GM12873 (cell line): Measurements from ENCODE around the gene SLC12A8.

ENCODE experiments used
- CTCF ChIP-seq: IDR thresholded peaks from 2 replicates; pipeline ENCODE4 v1.5.1; 2012; ENCODE audit warnings: low read depth, mild to moderate bottlenecking, moderate library complexity, low read length, control low read depth; ENCODE audit not compliant: insufficient read depth; ENCODE audit errors: missing control alignments

Gene SLC12A8

GRCh38 chr3:125232401-125232800, 19.9 kb upstream of the SLC12A8 start:
- no peak for TF ChIP-seq CTCF

GRCh38 chr3:125231895-125232294, 19.3 kb upstream of the SLC12A8 start:
- no peak for TF ChIP-seq CTCF

- no peak for TF ChIP-seq CTCF
Measured at GRCh38 chr3:125229707-125230106, 17.2 kb upstream of the SLC12A8 start.

DNA sequence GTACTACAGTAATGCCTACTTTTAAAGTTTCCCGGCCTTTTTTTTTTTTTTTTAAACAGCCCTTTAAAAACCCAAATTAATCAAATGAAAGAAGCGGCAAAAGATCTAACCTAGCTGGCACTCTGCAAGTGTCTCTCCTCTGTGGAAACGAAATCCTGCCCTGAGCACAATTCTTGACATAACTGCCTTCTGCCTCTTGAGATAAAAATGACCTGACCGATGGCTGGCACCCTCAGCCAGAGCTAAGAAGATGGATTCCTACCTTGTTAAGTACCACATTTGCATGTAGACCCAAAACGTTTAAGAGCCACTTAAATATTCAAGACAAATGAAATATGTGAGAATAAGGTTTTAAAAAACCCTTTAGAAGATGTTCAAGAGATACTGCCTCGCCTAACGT, 16.6 kb upstream of the SLC12A8 start:
- no peak for TF ChIP-seq CTCF

GRCh38 chr3:125221831-125222230, 9.3 kb upstream of the SLC12A8 start:
- no peak for TF ChIP-seq CTCF

DNA sequence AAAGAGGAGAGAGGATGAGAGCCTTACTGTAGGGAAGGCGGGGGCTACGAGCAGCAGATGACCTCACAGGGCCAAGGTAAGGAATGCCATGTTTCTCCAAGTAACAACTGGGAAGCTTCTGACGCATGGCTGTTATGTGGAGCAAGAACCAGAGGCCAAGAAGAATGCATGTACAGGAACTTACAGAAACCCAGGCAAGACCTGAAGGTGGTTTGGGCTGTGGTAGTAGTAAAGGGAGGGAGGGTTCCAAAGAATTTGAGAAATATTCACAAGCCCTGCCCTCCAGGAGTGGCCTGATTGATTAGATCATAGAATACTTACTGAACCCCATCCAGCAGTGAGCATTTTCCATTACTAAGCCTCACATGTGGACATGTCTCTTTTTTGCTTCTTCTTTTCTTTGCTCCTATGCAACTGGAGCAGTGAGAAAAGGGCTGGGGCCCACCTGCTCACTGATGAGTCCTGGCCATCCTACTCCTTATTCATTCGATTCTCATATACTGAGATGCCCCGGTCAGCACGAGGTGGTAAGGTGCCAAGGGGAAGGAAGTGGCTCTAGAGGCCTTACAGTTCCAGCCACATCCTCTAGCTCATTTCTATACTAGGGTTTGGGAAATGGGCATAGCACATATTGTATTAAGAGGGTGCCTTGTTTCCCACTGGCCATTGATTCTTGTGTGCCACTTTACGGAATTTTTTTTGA, 8.3 kb upstream of the SLC12A8 start:
- no peak for TF ChIP-seq CTCF

DNA sequence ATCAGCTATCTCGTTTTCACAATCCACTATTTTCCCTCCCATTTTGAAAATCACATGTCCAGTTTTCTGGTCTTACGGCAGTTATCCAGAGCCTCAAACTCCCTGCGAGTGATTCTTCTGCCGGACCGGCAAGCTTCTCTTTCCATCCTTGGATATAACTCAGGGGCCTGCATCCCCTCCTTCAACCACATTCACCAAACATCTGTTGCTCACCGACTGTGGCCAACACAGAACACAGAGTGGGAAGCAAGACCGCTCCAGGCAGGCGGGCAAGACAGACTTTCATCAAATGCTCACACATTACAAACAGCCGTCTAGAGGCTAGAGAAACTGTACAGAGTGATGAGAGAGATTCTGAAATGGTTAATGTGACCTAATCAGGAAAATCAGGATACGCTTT, 7.6 kb upstream of the SLC12A8 start:
- no peak for TF ChIP-seq CTCF
